Measurements from ENCODE around the gene RAB22A. TPM values are rescaled to one million over a fixed set of nuclear protein-coding genes. Genes with fewer than 3 reads are reported as not detected.

The RAB22A gene
- total and polyA plus RNA-seq, 2 donors (not counting 1 experiment from before 2014, with no cell fraction given), result 13.7 to 20.6 TPM

DNA sequence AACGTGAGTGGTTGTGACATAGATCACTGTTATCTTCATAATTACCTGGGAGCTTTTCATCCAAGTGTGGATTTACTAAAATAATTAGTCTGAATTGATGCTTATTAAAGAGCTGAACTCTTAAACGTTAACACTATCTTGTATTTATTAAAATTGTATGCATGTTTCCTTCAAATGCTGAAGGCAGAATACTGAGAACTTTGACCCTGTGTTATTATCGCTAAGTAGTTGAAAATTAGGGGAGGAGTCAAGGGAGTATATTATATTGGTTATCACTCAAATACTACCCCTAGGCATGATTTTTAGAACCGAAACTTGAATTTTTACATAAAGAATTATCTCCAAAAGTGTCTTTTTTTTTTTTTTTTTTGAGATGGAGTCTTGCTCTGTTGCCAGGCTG lies 85.3 kb downstream of the RAB22A start:
- Histone ChIP-seq H2AFZ (ENCODE audit: low read length) (no peak overlapping the region), H3K27ac (ENCODE audit: insufficient read depth, low read length) (no peak overlapping the region), H3K4me2 (ENCODE audit: extremely low read depth, insufficient read depth, low read length) (no peak overlapping the region), H3K4me1 (ENCODE audit: control insufficient read depth, extremely low read depth, insufficient read depth, low read length) (no peaks in the 10 kb centered on the region), H4K20me1 (ENCODE audit: control insufficient read depth, extremely low read depth, insufficient read depth, low read length) (no peaks in the 10 kb centered on the region), H3K9me3 (ENCODE audit: control insufficient read depth, insufficient read depth, low read depth, low read length) (no peaks in the 10 kb centered on the region), H3K4me3 (replicated peaks in 1 of 4; ENCODE audit: control extremely low read depth in 1 of 4, insufficient read depth in 1 of 4, low read depth in 3 of 4, low read length in 4 of 4) (no peak overlapping the region), H3K36me3 (ENCODE audit: control insufficient read depth, insufficient read depth, low read length) (peaks cover 2% of the 10 kb centered on the region), H3K27me3 (ENCODE audit: control insufficient read depth, insufficient read depth, low read length) (no peaks in the 10 kb centered on the region), H3K9ac (ENCODE audit: insufficient read depth, low read length) (no peak overlapping the region), H3K79me2 (ENCODE audit: control insufficient read depth, insufficient read depth, low read length) (peaks cover 98% of the 10 kb centered on the region)
- TF ChIP-seq EZH2 (IDR thresholded peaks at IDR 0.05; ENCODE audit: low read length, missing control alignments), result no peak
- TF ChIP-seq, protein P1, sequence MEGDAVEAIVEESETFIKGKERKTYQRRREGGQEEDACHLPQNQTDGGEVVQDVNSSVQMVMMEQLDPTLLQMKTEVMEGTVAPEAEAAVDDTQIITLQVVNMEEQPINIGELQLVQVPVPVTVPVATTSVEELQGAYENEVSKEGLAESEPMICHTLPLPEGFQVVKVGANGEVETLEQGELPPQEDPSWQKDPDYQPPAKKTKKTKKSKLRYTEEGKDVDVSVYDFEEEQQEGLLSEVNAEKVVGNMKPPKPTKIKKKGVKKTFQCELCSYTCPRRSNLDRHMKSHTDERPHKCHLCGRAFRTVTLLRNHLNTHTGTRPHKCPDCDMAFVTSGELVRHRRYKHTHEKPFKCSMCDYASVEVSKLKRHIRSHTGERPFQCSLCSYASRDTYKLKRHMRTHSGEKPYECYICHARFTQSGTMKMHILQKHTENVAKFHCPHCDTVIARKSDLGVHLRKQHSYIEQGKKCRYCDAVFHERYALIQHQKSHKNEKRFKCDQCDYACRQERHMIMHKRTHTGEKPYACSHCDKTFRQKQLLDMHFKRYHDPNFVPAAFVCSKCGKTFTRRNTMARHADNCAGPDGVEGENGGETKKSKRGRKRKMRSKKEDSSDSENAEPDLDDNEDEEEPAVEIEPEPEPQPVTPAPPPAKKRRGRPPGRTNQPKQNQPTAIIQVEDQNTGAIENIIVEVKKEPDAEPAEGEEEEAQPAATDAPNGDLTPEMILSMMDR (conservative IDR thresholded peaks at IDR 0.05 in 1 of 2, IDR thresholded peaks at IDR 0.05 in 1 of 2; ENCODE audit: low read depth in 1 of 2, low read length in 2 of 2), result no peak
- DNase-seq (ENCODE audit: low read depth in 2 of 2), result no peak

DNA sequence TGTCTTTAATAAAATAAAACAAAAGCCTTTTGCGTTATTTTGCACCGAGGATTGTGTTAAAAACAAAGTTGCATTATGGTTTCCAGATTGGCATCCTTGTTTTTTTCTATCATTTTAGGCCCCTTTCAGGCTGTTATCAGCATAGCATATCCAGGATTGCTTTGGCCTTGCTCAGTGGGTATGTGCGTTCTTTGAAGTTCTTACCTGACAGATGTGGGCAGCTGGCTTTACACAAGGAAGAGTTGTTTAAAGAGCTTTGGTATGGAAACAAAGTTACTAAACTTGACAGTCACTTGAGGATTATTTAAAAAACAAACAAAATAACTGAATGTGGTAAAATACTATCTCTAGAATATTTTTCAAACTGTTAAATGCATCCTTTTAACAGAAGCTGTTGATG lies 86.1 kb downstream of the RAB22A start:
- no peaks in the 10 kb centered on the region for H3K4me1 ChIP-seq (ENCODE audit: control insufficient read depth, extremely low read depth, insufficient read depth, low read length)
- no peak overlapping the region for H3K9ac ChIP-seq (ENCODE audit: insufficient read depth, low read length)
- no peaks in the 10 kb centered on the region for H4K20me1 ChIP-seq (ENCODE audit: control insufficient read depth, extremely low read depth, insufficient read depth, low read length)
- H3K9me3 ChIP-seq (ENCODE audit: control insufficient read depth, insufficient read depth, low read depth, low read length), result no peaks in the 10 kb centered on the region
- DNase-seq (ENCODE audit: low read depth in 2 of 2), result no peak
- no peak overlapping the region for H3K4me2 ChIP-seq (ENCODE audit: extremely low read depth, insufficient read depth, low read length)
- H3K27me3 ChIP-seq (ENCODE audit: control insufficient read depth, insufficient read depth, low read length), result no peaks in the 10 kb centered on the region
- no peaks in the 10 kb centered on the region for H3K36me3 ChIP-seq (ENCODE audit: control insufficient read depth, insufficient read depth, low read length)
- H2AFZ ChIP-seq (ENCODE audit: low read length), result no peak overlapping the region
- peaks cover 98% of the 10 kb centered on the region for H3K79me2 ChIP-seq (ENCODE audit: control insufficient read depth, insufficient read depth, low read length)
- no peak overlapping the region for H3K27ac ChIP-seq (ENCODE audit: insufficient read depth, low read length)
- no peak overlapping the region for H3K4me3 ChIP-seq (replicated peaks in 1 of 4; ENCODE audit: control extremely low read depth in 1 of 4, insufficient read depth in 1 of 4, low read depth in 3 of 4, low read length in 4 of 4)
- TF ChIP-seq EZH2 (IDR thresholded peaks at IDR 0.05; ENCODE audit: low read length, missing control alignments), result no peak
- TF ChIP-seq, protein P1 (conservative IDR thresholded peaks at IDR 0.05 in 1 of 2, IDR thresholded peaks at IDR 0.05 in 1 of 2; ENCODE audit: low read depth in 1 of 2, low read length in 2 of 2), result no peak

DNA sequence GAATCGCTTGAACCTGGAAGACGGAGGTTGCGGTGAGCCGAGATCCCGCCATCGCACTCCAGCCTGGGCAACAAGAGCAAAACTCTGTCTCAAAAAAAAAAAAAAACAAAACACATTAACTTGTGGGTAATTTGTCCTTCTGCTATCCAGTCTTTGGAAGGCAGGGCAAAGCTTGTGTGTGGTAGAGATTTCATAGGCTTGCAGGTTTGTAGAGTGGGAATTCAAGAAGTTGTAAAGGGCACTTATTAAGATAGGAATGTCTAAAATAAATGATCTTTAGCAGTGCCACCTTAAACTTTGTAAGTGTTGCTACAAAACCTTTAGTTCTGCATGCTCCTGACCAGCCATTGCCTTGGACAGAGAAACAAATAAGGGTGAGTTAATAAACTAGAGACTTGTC lies 87.9 kb downstream of the RAB22A start:
- Histone ChIP-seq H3K4me3 (replicated peaks in 1 of 4; ENCODE audit: control extremely low read depth in 1 of 4, insufficient read depth in 1 of 4, low read depth in 3 of 4, low read length in 4 of 4) (no peak overlapping the region), H3K27me3 (ENCODE audit: control insufficient read depth, insufficient read depth, low read length) (no peaks in the 10 kb centered on the region), H3K79me2 (ENCODE audit: control insufficient read depth, insufficient read depth, low read length) (peaks cover 97% of the 10 kb centered on the region), H3K36me3 (ENCODE audit: control insufficient read depth, insufficient read depth, low read length) (no peaks in the 10 kb centered on the region), H3K9me3 (ENCODE audit: control insufficient read depth, insufficient read depth, low read depth, low read length) (no peaks in the 10 kb centered on the region), H3K4me1 (ENCODE audit: control insufficient read depth, extremely low read depth, insufficient read depth, low read length) (no peaks in the 10 kb centered on the region), H4K20me1 (ENCODE audit: control insufficient read depth, extremely low read depth, insufficient read depth, low read length) (peaks cover 2% of the 10 kb centered on the region), H3K4me2 (ENCODE audit: extremely low read depth, insufficient read depth, low read length) (no peak overlapping the region), H3K27ac (ENCODE audit: insufficient read depth, low read length) (no peak overlapping the region), H3K9ac (ENCODE audit: insufficient read depth, low read length) (no peak overlapping the region), H2AFZ (ENCODE audit: low read length) (no peak overlapping the region)
- no peak for DNase-seq (ENCODE audit: low read depth in 2 of 2)
- TF ChIP-seq, protein P1 (conservative IDR thresholded peaks at IDR 0.05 in 1 of 2, IDR thresholded peaks at IDR 0.05 in 1 of 2; ENCODE audit: low read depth in 1 of 2, low read length in 2 of 2), result no peak
- TF ChIP-seq EZH2 (IDR thresholded peaks at IDR 0.05; ENCODE audit: low read length, missing control alignments), result no peak
